SK-N-MC (cell line): ENCODE results near the gene PTPRK.

Source experiments
- EZH2 ChIP-seq: fragments of 200-600 bp; sonication (generic); IDR thresholded peaks from one replicate; pipeline ENCODE4 v1.6.1; 2017; ENCODE audit warnings: antibody characterized with exemption
- FOXP2 ChIP-seq: optimal IDR thresholded peaks from 2 replicates; pipeline ENCODE3; 2011; ENCODE audit warnings: mild to moderate bottlenecking, moderate library complexity; ENCODE audit not compliant: insufficient read depth; ENCODE audit errors: extremely low read length, control extremely low read depth
- POLR2AphosphoS5 ChIP-seq: IDR thresholded peaks from 2 replicates; pipeline ENCODE4 v1.6.1; 2012; ENCODE audit warnings: mild to moderate bottlenecking, low read depth, low read length, borderline replicate concordance

DNA sequence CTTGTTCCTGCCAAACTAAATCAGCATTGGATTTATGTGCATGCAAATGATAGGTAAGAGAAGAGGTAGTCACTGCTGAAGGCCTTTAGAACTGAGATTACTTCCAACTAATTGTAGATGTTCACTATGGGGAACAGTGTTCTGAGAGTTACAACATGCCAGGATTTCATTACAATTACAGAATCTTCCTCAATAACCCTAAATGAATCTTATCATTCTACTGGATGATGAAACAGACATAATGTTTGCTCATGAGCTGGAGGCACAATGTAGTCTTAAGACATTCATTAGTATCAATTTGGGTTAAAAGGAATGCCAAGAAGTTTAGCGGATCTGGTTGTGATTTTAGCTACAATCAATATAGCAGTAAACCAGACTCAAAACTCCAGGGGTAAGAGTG, 370.6 kb downstream of the PTPRK start:
- TF ChIP-seq EZH2 (no peak), POLR2AphosphoS5 (no peak), FOXP2 (no peak)
